Chondrocyte (in vitro differentiated cells): ENCODE data around the gene PHLDA2. TPM values are rescaled to one million over a fixed set of nuclear protein-coding genes. Genes with fewer than 3 reads are reported as not detected.

Experiments
- DNase-seq: peaks from one replicate; pipeline ENCODE4 v3.0.0; 2021; ENCODE audit warnings: mixed read lengths, low spot score
- H3K27ac Mint-ChIP-seq: one replicate; pipeline ENCODE4 v1.8.0; 2021; ENCODE audit warnings: mild to moderate bottlenecking, moderate library complexity, mixed read lengths; ENCODE audit not compliant: unreplicated experiment
- H3K27me3 Mint-ChIP-seq: 2 replicates; pipeline ENCODE4 v1.8.0; 2021; ENCODE audit warnings: low read depth, mixed read lengths
- H3K36me3 Mint-ChIP-seq: 2 replicates; pipeline ENCODE4 v1.8.0; 2021; ENCODE audit warnings: low read depth, mixed read lengths
- H3K4me1 Mint-ChIP-seq: 2 replicates; pipeline ENCODE4 v1.8.0; 2021; ENCODE audit warnings: low read depth, mild to moderate bottlenecking, mixed read lengths
- H3K4me3 Mint-ChIP-seq: one replicate; pipeline ENCODE4 v1.8.0; 2021; ENCODE audit warnings: mild to moderate bottlenecking, moderate library complexity, mixed read lengths; ENCODE audit not compliant: unreplicated experiment
- H3K9me3 Mint-ChIP-seq: 2 replicates; pipeline ENCODE4 v1.8.0; 2021; ENCODE audit warnings: low read depth, mixed read lengths
- CTCF ChIP-seq: fragments of 200-600 bp; sonication (generic); IDR thresholded peaks from 2 replicates; pipeline ENCODE4 v1.5.0; 2021; ENCODE audit warnings: antibody characterized with exemption, mild to moderate bottlenecking, moderate library complexity
- long read RNA-seq: library from polyadenylated mRNA; stranded (forward); transcript quantifications from one replicate; pipeline ENCODE4 v2.0.0, GENCODE V29; 2021
- total RNA-seq: library from RNA; stranded (reverse); gene quantifications from 3 replicates; pipeline ENCODE4 v1.2.1, GENCODE V29; 2021

PHLDA2 gene
- total RNA-seq = 63.9 to 69.0 TPM (median 64.4 TPM) in 3 replicates
- long read RNA-seq, transcript PHLDA2-201 (2 exons, 955 nt) = major isoform, 133 of 137 reads
- long read RNA-seq, partial matches to known transcripts = 3 of 137 reads
- long read RNA-seq, other reads (novel, unspliced or antisense) = 1 of 137 reads

- Mint-ChIP-seq H3K4me1 (peaks cover 56% of the 10 kb centered on the region), H3K9me3 (no peaks in the 10 kb centered on the region), H3K27ac (peak within 1 kb of the TSS; percentile 96), H3K4me3 (peak within 1 kb of the TSS; percentile 92), H3K36me3 (no peaks in the 10 kb centered on the region), H3K27me3 (no peaks in the 10 kb centered on the region)
- peak; percentile 81 for DNase-seq
- peak; percentile 16 for TF ChIP-seq CTCF
These were observed at the start of gene PHLDA2 for GRCh38 chr11:2928605-2929530. TSS of gene PHLDA2 (minus strand) at chr11:2929420. CDS start at chr11:2929364, 56 bp downstream.

- peaks cover 5% of the 10 kb centered on the region for H3K4me1 Mint-ChIP-seq
- peaks cover 27% of the 10 kb centered on the region for H3K36me3 Mint-ChIP-seq
- no peaks in the 10 kb centered on the region for H3K9me3 Mint-ChIP-seq
- H3K27ac Mint-ChIP-seq = no peak overlapping the region
- no peak overlapping the region for H3K4me3 Mint-ChIP-seq
- no peak for TF ChIP-seq CTCF
- H3K27me3 Mint-ChIP-seq = no peaks in the 10 kb centered on the region
- DNase-seq = no peak
These were observed 47.9 kb upstream of the PHLDA2 start for GRCh38 chr11:2977113-2977512.

- H3K9me3 Mint-ChIP-seq = no peaks in the 10 kb centered on the region
- H3K36me3 Mint-ChIP-seq = peaks cover 27% of the 10 kb centered on the region
- no peaks in the 10 kb centered on the region for H3K4me1 Mint-ChIP-seq
- no peak for TF ChIP-seq CTCF
- H3K27me3 Mint-ChIP-seq = no peaks in the 10 kb centered on the region
- DNase-seq = no peak
- no peak overlapping the region for H3K4me3 Mint-ChIP-seq
- H3K27ac Mint-ChIP-seq = peak overlapping the region; percentile 18
These were observed 47.3 kb upstream of the PHLDA2 start for GRCh38 chr11:2976294-2977063.

- no peak for DNase-seq
- Mint-ChIP-seq H3K27me3 (no peaks in the 10 kb centered on the region), H3K36me3 (peaks cover 30% of the 10 kb centered on the region), H3K4me3 (no peak overlapping the region), H3K9me3 (no peaks in the 10 kb centered on the region), H3K27ac (no peak overlapping the region), H3K4me1 (no peaks in the 10 kb centered on the region)
- peak; percentile 77 for TF ChIP-seq CTCF
These were observed 46.4 kb upstream of the PHLDA2 start for GRCh38 chr11:2975594-2975993.

GRCh38 chr11:2974272-2974671, 45.1 kb upstream of the PHLDA2 start:
- H3K27ac Mint-ChIP-seq = no peak overlapping the region

More at GRCh38 chr11:2974272-2974671, 45.1 kb upstream of the PHLDA2 start:
- TF ChIP-seq CTCF = no peak
- H3K36me3 Mint-ChIP-seq = peaks cover 40% of the 10 kb centered on the region
- H3K4me1 Mint-ChIP-seq = no peaks in the 10 kb centered on the region
- no peak overlapping the region for H3K4me3 Mint-ChIP-seq
- H3K27me3 Mint-ChIP-seq = no peaks in the 10 kb centered on the region
- H3K9me3 Mint-ChIP-seq = no peaks in the 10 kb centered on the region
- DNase-seq = no peak
